Left renal cortex interstitium (tissue), 4 donors: ENCODE results near the gene BCL2L1. TPM values are rescaled to one million over a fixed set of nuclear protein-coding genes. Genes with fewer than 3 reads are reported as not detected.
"Not testable (repeated sequence)": the region's sequence is repeated elsewhere in the genome, so short reads cannot be mapped to it uniquely, and the experiment has no call there.

ENCODE experiments used
- DNase-seq, 4 donors: peaks; one replicate each; pipeline ENCODE4 v3.0.0-alpha.2; 2013; ENCODE audit warnings: low read depth in 4 of 4, low spot score in 2 of 4, missing footprints in 1 of 4
- polyA plus RNA-seq, 4 donors: library from polyadenylated mRNA; unstranded; fragments of 120-200 nt; gene quantifications; one replicate each; pipeline ENCODE4 v1.2.1, GENCODE V29; 2013; ENCODE audit not compliant: insufficient read length in 4 of 4

The BCL2L1 gene
- polyA plus RNA-seq, 4 donors: 71.6 to 95.8 (median 79.7) TPM

DNA sequence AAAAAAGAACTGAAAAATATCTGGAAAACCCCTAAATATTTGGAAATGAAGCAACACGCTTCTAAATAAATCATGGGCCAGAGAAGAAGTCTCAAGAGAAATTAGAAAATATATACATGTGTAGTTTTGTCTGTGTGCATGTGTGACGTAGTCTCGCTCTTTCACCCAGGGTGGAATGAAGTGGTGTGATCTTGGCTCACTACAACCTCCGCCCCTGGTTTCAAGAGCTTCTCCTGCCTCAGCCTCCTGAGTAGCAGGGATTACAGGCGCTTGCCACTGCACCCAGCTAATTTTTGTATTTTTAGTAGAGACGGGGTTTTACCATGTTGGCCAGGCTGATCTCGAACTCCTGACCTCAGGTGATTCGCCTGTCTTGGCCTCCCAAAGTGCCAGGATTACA lies 96.1 kb downstream of the BCL2L1 start:
- DNase-seq: not testable (repeated sequence)

DNA sequence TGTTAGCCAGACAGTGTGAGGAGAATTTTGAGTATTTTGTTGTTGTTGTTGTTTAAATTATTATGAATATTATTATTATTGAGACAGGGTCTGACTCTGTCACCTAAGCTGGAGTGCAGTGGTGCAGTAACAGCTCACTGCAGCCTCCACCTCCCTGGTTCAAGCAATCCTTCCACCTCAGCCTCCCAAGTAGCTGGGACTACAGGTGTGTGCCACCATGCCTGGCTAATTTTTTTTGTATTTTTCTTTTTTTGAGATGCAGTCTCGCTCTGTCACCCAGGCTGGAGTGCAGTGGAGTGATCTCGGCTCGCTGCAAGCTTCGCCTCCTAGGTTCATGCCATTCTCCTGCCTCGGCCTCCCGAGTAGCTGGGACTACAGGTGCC lies 99.6 kb downstream of the BCL2L1 start:
- DNase-seq: not testable (repeated sequence)

DNA sequence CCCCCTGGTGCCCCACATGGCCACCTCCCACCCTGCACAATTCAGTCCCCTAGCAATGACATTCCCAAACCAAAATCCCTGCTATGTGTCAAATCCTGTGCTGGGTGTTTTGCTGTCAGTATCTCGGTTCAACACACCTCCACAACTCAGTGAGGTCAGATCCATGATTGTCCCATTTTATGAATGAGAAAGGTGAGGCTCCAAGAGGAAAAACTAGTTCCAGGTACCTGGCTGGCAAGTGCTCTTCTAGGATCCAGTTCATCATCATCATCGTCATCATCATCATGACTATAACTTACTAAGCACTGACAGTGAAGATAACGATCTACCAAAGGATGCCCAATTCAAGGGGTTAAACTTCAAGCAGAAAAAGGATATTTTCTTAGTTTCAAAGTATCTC lies 102.4 kb downstream of the BCL2L1 start:
- no peak for DNase-seq

DNA sequence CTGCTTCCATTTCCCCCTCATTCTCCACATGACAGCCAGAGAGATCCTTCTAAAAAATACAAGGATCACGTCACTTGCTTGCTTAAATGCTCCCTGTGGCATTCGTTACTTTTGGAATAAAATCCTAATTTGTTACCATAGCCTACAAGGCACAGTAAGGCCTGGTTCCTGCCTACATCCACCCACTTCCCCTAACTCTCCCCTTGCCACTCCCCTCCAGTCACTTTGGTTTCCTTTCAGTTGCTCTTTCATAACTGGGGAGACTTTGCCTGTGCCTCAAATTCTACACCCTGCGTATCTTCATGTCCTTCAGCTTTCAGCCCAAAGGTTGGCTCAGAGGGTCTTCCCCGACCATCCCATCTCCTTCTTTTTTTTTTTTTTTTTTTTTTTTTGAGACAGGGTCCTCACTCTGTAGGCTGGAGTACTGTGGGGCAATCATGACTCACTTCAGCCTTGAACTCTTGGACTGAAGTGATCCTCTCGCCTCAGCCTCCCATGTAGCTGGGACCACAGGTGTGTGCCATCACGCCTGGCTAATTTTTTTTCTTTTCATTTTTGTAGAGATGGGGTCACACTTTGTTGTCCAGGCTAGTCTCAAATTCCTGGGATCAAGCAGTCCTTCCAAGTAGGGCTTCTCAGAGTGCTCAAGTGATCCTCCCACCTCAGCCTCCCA lies 105.1 kb downstream of the BCL2L1 start:
- DNase-seq: no peak

DNA sequence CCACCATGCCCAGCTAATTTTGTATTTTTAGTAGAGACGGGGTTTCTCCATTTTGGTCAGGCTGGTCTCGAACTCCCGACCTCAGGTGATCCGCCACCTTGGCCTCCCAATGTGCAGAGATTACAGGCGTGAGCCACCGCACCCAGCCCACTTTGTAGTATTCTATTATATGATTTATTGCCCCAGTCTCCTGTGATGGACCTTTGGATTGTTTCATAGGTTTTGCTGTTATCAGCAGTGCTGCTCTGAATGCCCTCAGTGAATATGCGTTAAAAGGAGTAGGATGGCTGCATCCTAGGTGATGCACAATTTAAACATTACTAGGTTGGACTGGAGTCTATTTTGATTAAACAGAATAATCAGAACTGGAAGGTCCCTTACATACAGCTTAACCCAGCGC lies 107.3 kb downstream of the BCL2L1 start:
- no peak for DNase-seq

Other genes starting within 250 kb of the BCL2L1 start
- gene DEFB124, start 247.7 kb downstream of the BCL2L1 start, polyA plus RNA-seq: under 1 TPM in 2 of 4 donors, not detected in 2; 0.19 to 0.37 TPM
- under 1 TPM; 0.42 to 0.91 (median 0.69) TPM for gene REM1, start 247.6 kb downstream of the BCL2L1 start, polyA plus RNA-seq
- 100 to 1,000 TPM; 136 to 161 (median 136) TPM for gene HM13, start 208.4 kb downstream of the BCL2L1 start, polyA plus RNA-seq
- gene ID1, start 117.6 kb downstream of the BCL2L1 start, polyA plus RNA-seq: 100 to 1,000 TPM; 159 to 263 (median 204) TPM
- 1 to 10 TPM; 1.8 to 3.0 (median 2.4) TPM for gene COX4I2, start 85.0 kb downstream of the BCL2L1 start, polyA plus RNA-seq
- gene TPX2, start 16.4 kb upstream of the BCL2L1 start, polyA plus RNA-seq: 10 to 100 TPM; 45.4 to 49.9 (median 47.0) TPM
- under 1 TPM; 0.56 to 0.94 (median 0.82) TPM for gene MYLK2, start 96.5 kb upstream of the BCL2L1 start, polyA plus RNA-seq
- 1 to 10 TPM; 5.5 to 9.1 (median 7.6) TPM for gene FOXS1, start 122.7 kb upstream of the BCL2L1 start, polyA plus RNA-seq
- 10 to 100 TPM; 16.6 to 20.7 (median 19.1) TPM for gene DUSP15, start 147.7 kb upstream of the BCL2L1 start, polyA plus RNA-seq
- gene TTLL9, start 147.8 kb upstream of the BCL2L1 start, polyA plus RNA-seq: 1 to 10 TPM; 2.2 to 5.9 (median 3.8) TPM
- gene PDRG1, start 229.2 kb upstream of the BCL2L1 start, polyA plus RNA-seq: 10 to 100 TPM; 19.8 to 22.2 (median 20.7) TPM
- gene XKR7, start 245.3 kb upstream of the BCL2L1 start, polyA plus RNA-seq: under 1 TPM; 0.20 to 0.64 (median 0.32) TPM